ENCODE measurements around the gene VEGFA. TPM values are rescaled to one million over a fixed set of nuclear protein-coding genes. Genes with fewer than 3 reads are reported as not detected.

VEGFA gene
- total and polyA plus RNA-seq, 2 experiments from 2014 or later = 199 to 626 TPM

DNA sequence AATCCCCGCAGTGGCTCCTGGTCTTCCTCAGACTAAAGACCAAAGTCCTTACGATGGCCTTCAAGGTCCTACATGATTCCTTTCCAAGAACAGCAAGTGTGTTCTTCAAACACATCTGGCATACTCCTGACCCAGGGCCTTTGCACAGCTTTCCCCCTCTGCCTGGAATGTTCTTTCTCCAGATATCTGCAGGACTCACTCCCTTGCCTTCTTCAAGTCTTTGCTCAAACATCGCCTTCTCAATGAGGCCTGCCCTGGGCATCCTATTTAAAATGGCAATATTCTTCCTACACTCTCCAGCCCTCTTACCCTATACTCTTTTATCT, 30.2 kb downstream of the VEGFA start:
- no peak for DNase-seq (ENCODE audit: low read depth in 1 of 2, low spot score in 1 of 2)
- no peak for TF ChIP-seq CTCF (IDR thresholded peaks at IDR 0.05; ENCODE audit: low read depth, low read length)
- Histone ChIP-seq H3K36me3 (no peaks in the 10 kb centered on the region), H3K4me3 (no peak overlapping the region), H3K9me3 (ENCODE audit: low read depth) (no peaks in the 10 kb centered on the region), H3K27ac (no peak overlapping the region), H3K4me1 (ENCODE audit: low read depth) (peaks cover 43% of the 10 kb centered on the region), H3K27me3 (no peaks in the 10 kb centered on the region)

- no peaks in the 10 kb centered on the region for H3K9me3 ChIP-seq (ENCODE audit: low read depth)
- H3K4me1 ChIP-seq (ENCODE audit: low read depth) = peaks cover 42% of the 10 kb centered on the region
- H3K27me3 ChIP-seq = no peaks in the 10 kb centered on the region
- no peak for DNase-seq (ENCODE audit: low read depth in 1 of 2, low spot score in 1 of 2)
- no peak for TF ChIP-seq CTCF (IDR thresholded peaks at IDR 0.05; ENCODE audit: low read depth, low read length)
- H3K36me3 ChIP-seq = no peaks in the 10 kb centered on the region
- no peak overlapping the region for H3K4me3 ChIP-seq
- H3K27ac ChIP-seq = no peak overlapping the region
Measured at GRCh38 chr6:43800746-43801494, 30.9 kb downstream of the VEGFA start.

- H3K4me3 ChIP-seq = no peak overlapping the region
Measured at GRCh38 chr6:43801495-43802181, 31.6 kb downstream of the VEGFA start.

DNA sequence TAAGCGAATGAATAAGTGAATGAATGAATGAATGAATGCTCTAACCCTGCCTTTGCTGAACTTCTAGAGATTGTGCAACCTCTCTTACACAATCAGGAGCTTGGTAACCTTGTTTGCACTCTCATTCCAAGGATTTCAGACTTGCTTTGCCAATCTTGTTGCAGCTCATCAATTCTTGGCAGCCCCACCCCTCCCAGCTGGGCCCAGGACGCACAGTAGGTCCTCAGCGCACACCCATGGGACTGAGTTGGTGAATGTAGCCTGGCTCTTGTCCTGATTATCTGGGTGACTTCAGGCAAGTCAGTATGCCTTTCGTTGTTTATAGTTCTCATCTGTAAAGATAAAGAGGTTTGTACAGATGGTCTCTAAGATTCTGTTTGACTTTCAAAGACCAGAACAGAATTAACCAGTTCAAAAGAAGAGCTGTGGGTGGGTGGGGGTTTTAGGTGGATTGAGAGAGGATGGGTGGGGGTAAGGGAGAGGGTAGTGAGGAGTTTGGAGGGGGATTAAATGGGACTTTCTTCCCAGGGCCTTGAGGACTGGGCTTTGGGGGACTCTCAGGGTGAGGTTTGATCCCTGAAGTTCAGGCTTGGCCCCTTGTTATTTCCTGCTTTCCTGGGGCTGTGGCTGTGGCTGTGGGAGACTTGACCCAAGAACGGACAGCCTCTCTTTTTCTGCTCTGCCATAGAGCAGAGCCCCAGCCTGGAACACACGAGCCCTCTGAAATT, 33.2 kb downstream of the VEGFA start:
- Histone ChIP-seq H3K27me3 (no peaks in the 10 kb centered on the region), H3K4me3 (no peak overlapping the region), H3K4me1 (ENCODE audit: low read depth) (peaks cover 39% of the 10 kb centered on the region), H3K36me3 (no peaks in the 10 kb centered on the region), H3K27ac (no peak overlapping the region), H3K9me3 (ENCODE audit: low read depth) (no peaks in the 10 kb centered on the region)
- DNase-seq (ENCODE audit: low read depth in 1 of 2, low spot score in 1 of 2) = peak in 1 of 2 donors; percentile 67
- TF ChIP-seq CTCF (IDR thresholded peaks at IDR 0.05; ENCODE audit: low read depth, low read length) = no peak

More at GRCh38 chr6:43801495-43802181, 31.6 kb downstream of the VEGFA start:
- no peak for DNase-seq (ENCODE audit: low read depth in 1 of 2, low spot score in 1 of 2)
- Histone ChIP-seq H3K27me3 (no peaks in the 10 kb centered on the region), H3K36me3 (no peaks in the 10 kb centered on the region), H3K4me1 (ENCODE audit: low read depth) (peaks cover 35% of the 10 kb centered on the region), H3K9me3 (ENCODE audit: low read depth) (no peaks in the 10 kb centered on the region), H3K27ac (no peak overlapping the region)
- TF ChIP-seq CTCF (IDR thresholded peaks at IDR 0.05; ENCODE audit: low read depth, low read length) = no peak

DNA sequence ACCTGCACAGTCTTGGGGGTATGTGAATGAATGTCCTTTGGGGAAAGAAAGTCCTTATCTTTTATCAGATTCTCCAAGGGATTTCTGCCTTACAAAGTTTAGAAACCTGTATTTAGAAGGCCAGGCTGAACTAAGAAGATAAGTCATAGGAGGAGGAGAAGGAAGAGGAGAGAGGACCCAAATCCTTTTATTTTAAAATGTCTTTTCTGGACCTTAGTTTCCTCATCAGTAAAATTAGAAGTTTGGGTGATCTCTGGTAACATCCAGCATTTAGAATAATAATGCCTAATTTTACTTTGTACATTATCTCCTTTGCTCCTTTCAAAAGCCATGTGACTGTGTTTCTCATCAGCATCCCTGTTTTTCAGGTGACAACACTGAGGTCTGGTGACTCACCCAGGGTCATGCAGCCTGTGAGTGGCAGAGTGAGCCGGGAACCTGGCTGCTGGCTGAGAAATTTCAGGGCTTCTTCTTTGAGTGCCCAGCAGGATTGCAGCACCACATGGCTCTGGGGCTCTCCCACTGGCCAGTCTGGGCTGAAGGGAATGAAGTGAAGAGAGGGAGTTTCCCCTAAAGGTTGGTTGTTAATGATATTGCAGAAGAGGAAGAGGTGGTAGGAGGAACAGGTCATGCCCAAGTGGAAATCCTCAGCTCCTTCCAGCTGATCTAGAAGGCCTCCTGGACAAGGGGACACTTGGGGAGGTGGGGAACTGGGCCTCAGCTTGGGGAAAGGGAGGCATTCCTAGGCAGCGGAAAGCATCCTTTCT, 34.0 kb downstream of the VEGFA start:
- no peak for TF ChIP-seq CTCF (IDR thresholded peaks at IDR 0.05; ENCODE audit: low read depth, low read length)
- H3K4me3 ChIP-seq = no peak overlapping the region
- DNase-seq (ENCODE audit: low read depth in 1 of 2, low spot score in 1 of 2) = peak in 1 of 2 donors; percentile 31

More for the DNA sequence above, 34.0 kb downstream of the VEGFA start:
- Histone ChIP-seq H3K27me3 (no peaks in the 10 kb centered on the region), H3K9me3 (ENCODE audit: low read depth) (no peaks in the 10 kb centered on the region), H3K4me1 (ENCODE audit: low read depth) (peaks cover 31% of the 10 kb centered on the region), H3K27ac (no peak overlapping the region), H3K36me3 (no peaks in the 10 kb centered on the region)
